ENCODE measurements around the gene CDKN1A. TPM values are rescaled to one million over a fixed set of nuclear protein-coding genes. Genes with fewer than 3 reads are reported as not detected.

CDKN1A gene
- total RNA-seq, 1 donor from 2014 or later, result 50.4 TPM

DNA sequence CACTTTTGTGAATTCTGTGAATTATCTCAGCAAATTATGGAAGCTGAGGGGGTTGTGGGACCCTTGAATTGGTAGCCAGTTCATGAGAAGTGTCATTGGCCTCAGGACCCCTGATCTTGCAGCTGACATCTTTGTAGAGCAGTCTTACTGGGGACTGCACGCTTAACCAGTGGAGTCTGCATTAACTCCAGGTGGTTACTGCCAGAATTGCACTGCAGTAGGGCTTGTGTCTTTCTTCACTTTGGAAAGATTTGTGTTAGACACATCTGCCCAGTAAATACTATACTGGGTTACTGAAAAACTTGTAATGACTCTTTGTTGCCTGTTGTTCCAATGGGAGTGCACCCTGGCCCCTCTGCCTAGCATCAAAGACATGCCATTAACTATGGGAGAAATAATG, 21.2 kb upstream of the CDKN1A start:
- no peak for TF ChIP-seq CTCF (IDR thresholded peaks at IDR 0.05)

DNA sequence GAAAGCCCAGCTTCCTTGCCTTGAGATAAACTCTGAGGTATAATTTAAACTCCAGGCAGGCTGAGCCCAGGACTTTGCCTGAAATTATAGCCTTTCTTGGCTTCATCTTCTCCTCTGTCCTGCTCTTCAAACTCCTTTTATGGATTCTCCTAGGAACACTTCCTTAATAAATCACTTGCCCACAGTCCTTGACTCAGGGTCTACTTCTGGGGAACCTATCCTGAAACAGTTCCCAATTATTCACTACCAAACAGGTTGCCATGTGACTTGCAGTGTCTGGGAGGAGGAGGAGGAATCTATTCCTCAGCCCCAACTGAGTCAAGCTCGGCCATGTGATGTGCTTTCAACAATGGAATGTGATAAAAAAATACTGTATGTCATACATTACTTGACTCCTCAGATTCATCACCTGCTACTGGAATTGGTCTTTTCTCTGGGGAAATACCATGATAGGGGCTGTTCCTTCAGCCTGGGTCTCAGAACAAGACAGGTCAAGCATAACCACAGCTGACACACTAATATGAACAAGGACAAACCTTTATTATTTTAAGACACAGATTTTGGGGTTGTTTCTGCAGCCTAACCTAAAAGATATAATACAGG, 20.5 kb upstream of the CDKN1A start:
- intact Hi-C loops (cut with micrococcal nuclease), result no loop called here
- Mint-ChIP-seq H3K4me1 (peaks cover 30% of the 10 kb centered on the region), H3K36me3 (ENCODE audit: low read depth) (no peaks in the 10 kb centered on the region), H3K27ac (no peak overlapping the region), H3K4me3 (no peak overlapping the region), H3K9me3 (no peaks in the 10 kb centered on the region), H3K27me3 (peaks cover 14% of the 10 kb centered on the region)
- ATAC-seq (ENCODE audit: low read depth) (no peak), DNase-seq (no peak)
- no peak for TF ChIP-seq CTCF (IDR thresholded peaks at IDR 0.05)
- ChIA-PET CTCF (no interaction called here), POLR2A (interaction anchor here (0.6 kb wide), 1 partner anchor 61 kb away, joined by 3 read pairs; no protein-coding TSS in a partner anchor)

More for the DNA sequence above, 21.2 kb upstream of the CDKN1A start:
- Mint-ChIP-seq H3K9me3 (no peaks in the 10 kb centered on the region), H3K27ac (no peak overlapping the region), H3K4me1 (peaks cover 22% of the 10 kb centered on the region), H3K27me3 (peaks cover 14% of the 10 kb centered on the region), H3K36me3 (ENCODE audit: low read depth) (no peaks in the 10 kb centered on the region), H3K4me3 (no peak overlapping the region)
- DNase-seq, result no peak
- ChIA-PET CTCF (no interaction called here), POLR2A (no interaction called here)
- ATAC-seq (ENCODE audit: low read depth), result no peak
- intact Hi-C loops (cut with micrococcal nuclease), result no loop called here

- Mint-ChIP-seq H3K27me3 (peaks cover 14% of the 10 kb centered on the region), H3K36me3 (ENCODE audit: low read depth) (no peaks in the 10 kb centered on the region), H3K4me1 (peaks cover 37% of the 10 kb centered on the region), H3K9me3 (no peaks in the 10 kb centered on the region), H3K27ac (no peak overlapping the region), H3K4me3 (no peak overlapping the region)
- ChIA-PET POLR2A (interaction anchor here (0.5 to 0.7 kb wide), 2 partner anchors 21 to 40 kb away, joined by 3 to 7 read pairs; no protein-coding TSS in a partner anchor), CTCF (no interaction called here)
- no peak for DNase-seq
- no peak for TF ChIP-seq CTCF (IDR thresholded peaks at IDR 0.05)
- intact Hi-C loops (cut with micrococcal nuclease), result no loop called here
- ATAC-seq (ENCODE audit: low read depth), result no peak
Measured at GRCh38 chr6:36659271-36659670, 19.2 kb upstream of the CDKN1A start.

DNA sequence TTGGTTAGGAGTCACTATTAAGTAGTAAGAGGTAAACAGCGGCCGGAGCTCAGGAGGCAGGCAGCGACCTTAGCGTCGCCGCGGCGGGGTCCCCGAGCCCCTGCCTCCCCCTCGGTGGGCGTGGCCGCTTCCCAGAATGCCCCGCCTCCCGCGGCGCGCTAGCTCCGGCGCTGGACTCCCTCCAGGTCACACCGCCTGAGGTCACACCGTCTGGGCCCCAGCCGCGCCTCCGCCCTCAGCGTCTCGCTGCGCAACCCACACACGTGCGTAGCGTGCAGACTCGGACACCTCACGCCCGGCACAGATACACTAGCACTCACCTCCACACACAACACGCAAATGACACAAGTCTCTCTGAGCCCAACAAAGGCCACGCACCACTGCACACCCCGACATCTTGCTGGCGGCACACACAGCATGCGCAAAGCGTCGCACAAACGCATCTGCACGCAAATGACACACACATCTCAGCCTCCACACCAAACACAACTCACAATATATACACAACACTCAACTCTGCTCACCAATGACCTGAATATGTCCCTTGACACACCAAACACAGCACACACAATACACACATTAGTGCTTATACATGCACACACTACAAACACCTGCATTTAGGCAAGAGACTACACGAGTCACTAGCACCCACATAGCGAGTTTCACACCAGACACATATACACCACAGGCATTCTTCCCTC, 17.6 kb upstream of the CDKN1A start:
- POLR2A ChIA-PET, result interaction anchor here (1.2 to 1.3 kb wide), 2 partner anchors 10 to 16 kb away, joined by 3 read pairs; no protein-coding TSS in a partner anchor

More for the DNA sequence above, 17.6 kb upstream of the CDKN1A start:
- no peak for DNase-seq
- no peaks in the 10 kb centered on the region for H3K36me3 Mint-ChIP-seq (ENCODE audit: low read depth)
- H3K27me3 Mint-ChIP-seq, result peaks cover 12% of the 10 kb centered on the region
- no peak for ATAC-seq (ENCODE audit: low read depth)
- no peaks in the 10 kb centered on the region for H3K9me3 Mint-ChIP-seq
- no peak overlapping the region for H3K4me3 Mint-ChIP-seq
- CTCF ChIA-PET, result no interaction called here
- intact Hi-C loops (cut with micrococcal nuclease), result no loop called here
- TF ChIP-seq CTCF (IDR thresholded peaks at IDR 0.05), result no peak
- H3K4me1 Mint-ChIP-seq, result peaks cover 40% of the 10 kb centered on the region
- H3K27ac Mint-ChIP-seq, result no peak overlapping the region

All from activated B cell treated with CpG ODN at 0.5 μM for 24 hours (primary cell).